H1 (cell line): ENCODE data around the gene XYLB. TPM values are rescaled to one million over a fixed set of nuclear protein-coding genes. Genes with fewer than 3 reads are reported as not detected.

Experiments used
- CTCF ChIA-PET: fragments of 300-600 bp; sonication (Branson Sonifier 250); formaldehyde crosslinking; loops from one replicate; lab custom pipeline; 2021; ENCODE audit not compliant: partially characterized antibody; lab: Charles Lee
- POLR2A ChIA-PET: fragments of 300-600 bp; sonication (Branson Sonifier 250); formaldehyde crosslinking; loops from one replicate; lab custom pipeline; 2021; ENCODE audit warnings: inconsistent platforms; ENCODE audit not compliant: partially characterized antibody; lab: Charles Lee
- DNase-seq, 2 experiments: peaks; one replicate each; pipeline versions ENCODE4 v3.0.0 to v3.0.0-alpha.2; 2010 to 2022; ENCODE audit warnings: low spot score in 2 of 2, low read depth in 1 of 2, mixed read lengths in 1 of 2
- FAIRE-seq: peaks from 2 replicates; lab custom pipeline; 2011; peaks lifted over from hg19 to GRCh38; lab: Jason Lieb, UNC
- H2AFZ ChIP-seq: 2 replicates; pipeline ENCODE4 v1.8.1; 2012; ENCODE audit warnings: low read length, inconsistent platforms
- H2AK5ac ChIP-seq: 2 replicates; pipeline ENCODE4 v1.6.1; 2013; ENCODE audit warnings: low read depth, low read length
- H2BK120ac ChIP-seq: replicated peaks from 2 replicates; pipeline ENCODE3; 2013; ENCODE audit warnings: low read depth, low read length, inconsistent platforms
- H2BK12ac ChIP-seq: 2 replicates; pipeline ENCODE4 v1.6.1; 2013; ENCODE audit warnings: low read depth, low read length
- H2BK15ac ChIP-seq: 2 replicates; pipeline ENCODE4 v1.6.1; 2013; ENCODE audit warnings: low read length
- H2BK20ac ChIP-seq: 2 replicates; pipeline ENCODE4 v1.6.1; 2013; ENCODE audit warnings: low read length
- H2BK5ac ChIP-seq: 2 replicates; pipeline ENCODE4 v1.6.1; 2013; ENCODE audit warnings: low read depth, low read length
- H3K14ac ChIP-seq: 2 replicates; pipeline ENCODE4 v1.6.1; 2013; ENCODE audit warnings: inconsistent platforms; ENCODE audit not compliant: insufficient read length
- H3K18ac ChIP-seq: 2 replicates; pipeline ENCODE4 v1.6.1; 2013; ENCODE audit warnings: low read length; ENCODE audit errors: extremely low read depth
- H3K23ac ChIP-seq: 2 replicates; pipeline ENCODE4 v1.6.1; 2013; ENCODE audit warnings: inconsistent platforms; ENCODE audit not compliant: insufficient read length
- H3K23me2 ChIP-seq: 2 replicates; pipeline ENCODE4 v1.6.1; 2013; ENCODE audit warnings: low read depth, low read length
- H3K27ac ChIP-seq: 2 replicates; pipeline ENCODE4 v1.6.1; 2011; ENCODE audit warnings: low read depth, low read length, inconsistent platforms
- H3K27me3 ChIP-seq, 4 experiments: replicated peaks in 1 of 4; 1 replicate in 1 of 4; 2 replicates in 3 of 4; pipeline versions ENCODE4 v1.6.1 to v1.8.1; 2011 to 2013; ENCODE audit warnings: low read length in 3 of 4, mild to moderate bottlenecking in 3 of 4, inconsistent platforms in 2 of 4, mixed read lengths in 2 of 4, moderate library complexity in 1 of 4; ENCODE audit not compliant: control insufficient read depth in 3 of 4, insufficient read depth in 3 of 4; ENCODE audit errors: extremely low read depth in 1 of 4
- H3K36me3 ChIP-seq, 4 experiments: 2 replicates each; pipeline versions ENCODE4 v1.6.1 to v1.8.1; 2011 to 2013; ENCODE audit warnings: mild to moderate bottlenecking in 4 of 4, low read length in 3 of 4, moderate library complexity in 2 of 4, control low read depth in 1 of 4, inconsistent platforms in 1 of 4; ENCODE audit not compliant: insufficient read depth in 4 of 4, control insufficient read depth in 2 of 4
- H3K4ac ChIP-seq: replicated peaks from 2 replicates; pipeline ENCODE3; 2013; ENCODE audit warnings: low read length, low read depth, mixed read lengths, inconsistent platforms; ENCODE audit not compliant: insufficient read length
- H3K4me1 ChIP-seq, 4 experiments: replicated peaks in 1 of 4; 1 replicate in 1 of 4; 2 replicates in 3 of 4; pipeline versions ENCODE4 v1.6.1 to v1.8.1; 2011 to 2013; ENCODE audit warnings: low read length in 3 of 4, inconsistent platforms in 2 of 4, mixed read lengths in 1 of 4; ENCODE audit not compliant: insufficient read depth in 4 of 4, control insufficient read depth in 3 of 4
- H3K4me2 ChIP-seq, 2 experiments: 2 replicates each; pipeline versions ENCODE4 v1.6.1 to v1.8.1; 2011 to 2013; ENCODE audit warnings: low read depth in 2 of 2, low read length in 2 of 2, control low read depth in 1 of 2, inconsistent platforms in 1 of 2, mild to moderate bottlenecking in 1 of 2; ENCODE audit not compliant: insufficient read depth in 1 of 2
- H3K4me3 ChIP-seq, 4 experiments: fragments of 200-600, 300-600 bp in 1 of 4; sonication (generic), shearing (Covaris generic), sonication (Bioruptor Twin) in 1 of 4; 2 replicates each; pipeline versions ENCODE4 v1.5.1 to v1.8.1; 2011 to 2016; ENCODE audit warnings: low read length in 4 of 4, low read depth in 3 of 4, control low read depth in 2 of 4, inconsistent platforms in 2 of 4, mild to moderate bottlenecking in 2 of 4, mixed read lengths in 1 of 4, moderate library complexity in 1 of 4; ENCODE audit not compliant: insufficient read depth in 2 of 4; ENCODE audit errors: extremely low read depth in 1 of 4
- H3K56ac ChIP-seq: replicated peaks from 2 replicates; pipeline ENCODE3; 2013; ENCODE audit warnings: low read depth, mild to moderate bottlenecking, mixed read lengths, low read length, inconsistent platforms; ENCODE audit not compliant: insufficient read length
- H3K79me1 ChIP-seq: 2 replicates; pipeline ENCODE4 v1.6.1; 2013; ENCODE audit warnings: low read depth, low read length, control low read depth
- H3K79me2 ChIP-seq, 2 experiments: 2 replicates each; pipeline versions ENCODE4 v1.6.1 to v1.8.1; 2012 to 2013; ENCODE audit warnings: low read length in 2 of 2, mild to moderate bottlenecking in 2 of 2, inconsistent platforms in 1 of 2; ENCODE audit not compliant: insufficient read depth in 2 of 2, control insufficient read depth in 1 of 2
- H3K9ac ChIP-seq, 4 experiments: replicated peaks in 1 of 4; 1 replicate in 1 of 4; 2 replicates in 3 of 4; pipeline versions ENCODE4 v1.6.1 to v1.8.1; 2011 to 2013; ENCODE audit warnings: low read depth in 3 of 4, low read length in 3 of 4, control low read depth in 2 of 4, mild to moderate bottlenecking in 2 of 4, moderate library complexity in 2 of 4, inconsistent platforms in 1 of 4; ENCODE audit errors: extremely low read depth in 1 of 4
- H3K9me3 ChIP-seq, 2 experiments: 2 replicates each; pipeline versions ENCODE4 v1.6.1 to v1.8.1; 2012 to 2013; ENCODE audit warnings: mild to moderate bottlenecking in 2 of 2, moderate library complexity in 2 of 2, control low read depth in 1 of 2, inconsistent platforms in 1 of 2, low read depth in 1 of 2, low read length in 1 of 2, mixed read lengths in 1 of 2; ENCODE audit not compliant: insufficient read depth in 2 of 2
- H4K20me1 ChIP-seq, 2 experiments: replicated peaks in 1 of 2; 2 replicates each; pipeline versions ENCODE3 to v1.8.1; 2011 to 2013; ENCODE audit warnings: inconsistent platforms in 2 of 2, low read length in 2 of 2, mild to moderate bottlenecking in 1 of 2; ENCODE audit not compliant: insufficient read depth in 2 of 2, control insufficient read depth in 1 of 2
- H4K5ac ChIP-seq: 2 replicates; pipeline ENCODE4 v1.6.1; 2013; ENCODE audit warnings: low read length, low read depth, mixed read lengths, inconsistent platforms; ENCODE audit not compliant: insufficient read length
- H4K8ac ChIP-seq: 2 replicates; pipeline ENCODE4 v1.8.0; 2013; ENCODE audit warnings: mild to moderate bottlenecking, moderate library complexity, low read length, inconsistent platforms; ENCODE audit not compliant: insufficient read depth; ENCODE audit errors: extremely low read depth
- H4K91ac ChIP-seq: replicated peaks from 2 replicates; pipeline ENCODE3; 2013; ENCODE audit warnings: low read length, mixed read lengths, inconsistent platforms; ENCODE audit not compliant: insufficient read length
- EP300 ChIP-seq, 2 experiments: IDR thresholded peaks; 1 replicate in 1 of 2; 2 replicates in 1 of 2; pipeline ENCODE4 v1.6.1; 2011 to 2012; ENCODE audit warnings: low read depth in 2 of 2, low read length in 2 of 2, mild to moderate bottlenecking in 2 of 2, borderline replicate concordance in 1 of 2, inconsistent platforms in 1 of 2, moderate library complexity in 1 of 2
- WGBS, 2 experiments: shearing (Covaris generic) in 1 of 2; methylation state at CpG; one replicate each; pipeline versions ENCODE4 v1.1.6 to v1.1.7; 2013 to 2015; ENCODE audit warnings: low lambda C conversion rate in 2 of 2, mixed read lengths in 2 of 2, inconsistent platforms in 1 of 2, low coverage in 1 of 2, missing lambda C conversion rate in 1 of 2; ENCODE audit not compliant: insufficient replicate concordance in 2 of 2, insufficient coverage in 1 of 2, insufficient read length in 1 of 2; ENCODE audit errors: extremely low coverage in 1 of 2, missing lambda C conversion rate in 1 of 2; 5-methylcytosine and 5-hydroxymethylcytosine counted together
- polyA plus RNA-seq, 7 experiments: library from polyadenylated mRNA; depleted of rRNA in 3 of 7; stranded (reverse) in 5 of 7; unstranded in 2 of 7; fragments of >200 nt in 5 of 7; fragments of 200-250 nt in 2 of 7; gene quantifications; 1 replicate in 5 of 7; 2 replicates in 1 of 7; 4 replicates in 1 of 7; pipeline versions ENCODE4 v1.2.1 to v1.2.3, GENCODE V29; 2011 to 2013; ENCODE audit warnings: missing spikeins in 2 of 7, mixed read lengths in 2 of 7
- total RNA-seq: library from RNA; stranded (reverse); fragmentation: NEBNext Ultra II Directional; extraction: Animal tissue kit (Norgen Biotek cat#: 25700); gene quantifications from 2 replicates; pipeline ENCODE4 v1.2.1, GENCODE V29; 2021

Gene XYLB
- total and polyA plus RNA-seq, 2 of the 8 experiments (the other 6 are each of a cell fraction or from before 2014, with no cell fraction given) = 1.7 to 5.5 TPM

DNA sequence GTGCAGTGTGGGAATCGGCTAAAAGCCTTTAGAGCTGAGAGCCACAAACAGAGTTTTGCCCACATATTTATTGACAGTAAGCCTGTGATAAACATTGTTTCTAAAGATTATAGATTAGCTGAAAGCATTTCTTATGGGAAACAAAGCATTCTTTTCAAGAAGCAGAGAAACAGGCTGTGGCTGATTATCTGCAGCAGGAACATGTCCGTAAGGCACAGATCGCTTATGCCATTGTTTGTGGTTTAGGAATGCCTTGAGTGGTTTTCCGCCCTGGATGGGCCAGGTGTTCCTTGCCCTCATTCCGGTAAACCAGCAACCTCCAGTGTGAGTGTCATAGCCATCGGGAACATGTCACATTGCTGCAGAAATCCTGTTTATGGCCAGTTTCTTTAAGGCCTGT is 12.5 kb downstream of the XYLB start:
- H3K4me1 ChIP-seq = no peaks in the 10 kb centered on the region
- no peaks in the 10 kb centered on the region for H3K27me3 ChIP-seq
- H3K9me3 ChIP-seq = peaks cover 0 to 4% of the 10 kb centered on the region in 2 experiments; a peak in 1 of 4 replicates
- no peak overlapping the region for H2BK12ac ChIP-seq
- H4K5ac ChIP-seq = no peak overlapping the region
- H4K91ac ChIP-seq = no peak overlapping the region
- H2BK15ac ChIP-seq = no peak overlapping the region
- FAIRE-seq = no peak
- H2BK120ac ChIP-seq = no peak overlapping the region
- no peak for TF ChIP-seq EP300 (IDR thresholded peaks at IDR 0.05; ENCODE audit: borderline replicate concordance in 1 of 2, low read depth in 2 of 2, low read length in 2 of 2)
- no peak overlapping the region for H3K4me3 ChIP-seq
- no peak overlapping the region for H4K8ac ChIP-seq
- no peak overlapping the region for H2AK5ac ChIP-seq
- H3K23me2 ChIP-seq = no peaks in the 10 kb centered on the region
- POLR2A ChIA-PET = interaction anchor here (1.0 kb wide), 1 partner anchor 96 kb away, joined by 3 read pairs; no protein-coding TSS in a partner anchor
- no peaks in the 10 kb centered on the region for H4K20me1 ChIP-seq
- H3K4ac ChIP-seq = no peak overlapping the region
- no peak overlapping the region for H3K9ac ChIP-seq
- no peak for DNase-seq
- H3K79me1 ChIP-seq = no peaks in the 10 kb centered on the region
- H3K4me2 ChIP-seq = no peak overlapping the region
- H2AFZ ChIP-seq = no peak overlapping the region
- no peak overlapping the region for H3K27ac ChIP-seq
- H2BK20ac ChIP-seq = no peak overlapping the region
- H3K14ac ChIP-seq = no peak overlapping the region
- peaks cover 0 to 7% (median 0%) of the 10 kb centered on the region in 4 experiments; a peak in 1 of 8 replicates for H3K36me3 ChIP-seq
- H3K79me2 ChIP-seq = no peaks in the 10 kb centered on the region
- 95% methylated on average over 6 of the region's 6 CpGs; no CpG with 5 or more reads in 1 of the 2 experiments for WGBS, 2 experiments
- H2BK5ac ChIP-seq = no peak overlapping the region
- no peak overlapping the region for H3K56ac ChIP-seq
- no peak overlapping the region for H3K18ac ChIP-seq
- CTCF ChIA-PET = interaction anchor here (0.6 to 1.9 kb wide), 2 partner anchors 13 to 1267 kb away, joined by 3 to 9 read pairs; partner anchors contain the start of gene XYLB
- no peak overlapping the region for H3K23ac ChIP-seq
